HK-2 (cell line): ENCODE data around the gene ARHGEF12.
"Not testable (repeated sequence)": the region's sequence is repeated elsewhere in the genome, so short reads cannot be mapped to it uniquely, and the experiment has no call there.

Source experiments
- DNase-seq: peaks from one replicate; pipeline ENCODE4 v3.0.0-alpha.2; 2018; ENCODE audit not compliant: unreplicated experiment

Gene ARHGEF12

DNA sequence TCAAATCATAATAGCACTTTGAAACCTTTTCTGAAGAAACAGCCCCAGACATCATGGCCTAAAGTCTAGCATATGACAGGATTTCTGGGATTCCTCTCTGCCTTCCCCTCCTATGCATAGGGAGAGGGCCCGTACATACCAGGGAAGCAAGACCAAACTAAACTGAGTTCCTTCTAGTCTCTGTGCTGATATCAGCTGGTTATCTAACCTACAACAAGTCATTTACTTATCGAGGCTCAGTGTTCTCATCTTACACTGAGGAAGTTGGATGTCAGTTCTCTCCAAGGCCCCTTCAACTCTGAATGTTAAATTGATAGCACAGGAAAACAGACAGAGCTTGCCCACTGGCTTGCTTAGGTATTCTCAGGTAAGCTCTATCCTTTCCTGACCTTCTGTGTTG, 158.4 kb downstream of the ARHGEF12 start:
- DNase-seq, result no peak

DNA sequence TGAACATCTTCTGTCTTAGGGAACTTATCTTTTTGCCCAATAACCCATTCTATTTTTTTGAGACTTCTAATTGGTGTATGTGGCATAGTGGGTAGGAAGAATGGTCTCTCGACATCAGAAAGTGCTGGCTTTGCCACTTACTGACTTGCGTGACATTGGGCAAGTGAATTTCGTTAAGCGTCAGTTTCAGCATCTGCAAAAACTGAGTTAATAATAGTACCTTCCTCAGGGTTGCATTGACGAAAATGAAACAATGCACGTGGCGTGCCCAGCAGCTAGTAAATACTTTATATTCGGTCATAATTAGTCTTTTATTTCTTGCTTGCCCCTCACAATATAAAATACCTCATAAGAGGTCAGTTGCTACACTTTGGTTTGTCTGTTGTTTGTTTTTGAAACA, 162.9 kb downstream of the ARHGEF12 start:
- DNase-seq, result no peak

DNA sequence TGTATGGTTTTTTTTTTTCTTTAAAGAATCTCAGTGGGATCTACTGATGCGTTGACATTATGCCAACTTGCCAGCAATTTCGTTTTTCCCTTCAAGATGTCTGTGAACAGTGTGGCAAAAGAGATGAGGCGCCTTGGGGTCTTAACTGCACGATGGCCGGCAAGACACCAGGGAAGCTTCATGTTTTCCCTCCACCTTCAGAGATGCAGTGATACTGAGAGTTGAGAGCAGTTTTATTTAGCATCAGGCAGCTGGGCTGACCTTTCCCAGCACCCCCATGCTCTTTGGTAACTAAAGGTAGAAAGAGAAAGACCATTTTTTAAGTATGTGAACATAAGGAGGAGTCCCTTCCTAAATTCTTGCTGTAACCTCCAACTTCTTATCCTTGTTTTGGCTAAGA, 163.6 kb downstream of the ARHGEF12 start:
- no peak for DNase-seq

DNA sequence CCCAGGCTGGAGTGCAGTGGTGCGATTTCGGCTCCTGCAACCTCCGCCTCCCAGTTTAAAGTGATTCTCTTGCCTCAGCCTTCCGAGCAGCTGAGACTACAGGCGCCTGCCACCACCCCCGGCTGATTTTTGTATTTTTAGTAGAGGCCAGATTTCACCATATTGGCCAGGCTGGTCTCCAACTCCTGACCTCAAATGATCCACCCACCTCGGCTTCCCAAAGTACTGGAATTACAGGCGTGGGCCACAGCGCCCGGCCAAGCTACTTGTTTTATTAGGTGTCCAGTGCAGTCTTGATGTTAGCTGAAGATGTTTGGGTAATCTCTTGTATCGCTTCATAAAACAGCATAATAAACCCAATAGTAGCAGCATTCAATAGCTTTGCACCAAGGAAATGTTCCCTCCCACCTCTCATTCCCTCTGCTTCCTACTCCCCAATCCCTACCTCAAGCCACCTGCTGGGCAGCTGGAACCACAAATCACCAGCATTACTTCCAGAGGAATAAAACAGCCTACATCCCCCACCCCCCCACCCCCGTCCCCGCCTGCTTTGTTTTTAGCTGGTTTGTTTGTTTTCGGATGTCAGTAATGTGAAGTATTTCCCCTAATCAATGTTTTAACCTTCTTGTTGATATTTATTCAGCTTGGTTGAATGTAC, 164.3 kb downstream of the ARHGEF12 start:
- DNase-seq, result no peak

DNA sequence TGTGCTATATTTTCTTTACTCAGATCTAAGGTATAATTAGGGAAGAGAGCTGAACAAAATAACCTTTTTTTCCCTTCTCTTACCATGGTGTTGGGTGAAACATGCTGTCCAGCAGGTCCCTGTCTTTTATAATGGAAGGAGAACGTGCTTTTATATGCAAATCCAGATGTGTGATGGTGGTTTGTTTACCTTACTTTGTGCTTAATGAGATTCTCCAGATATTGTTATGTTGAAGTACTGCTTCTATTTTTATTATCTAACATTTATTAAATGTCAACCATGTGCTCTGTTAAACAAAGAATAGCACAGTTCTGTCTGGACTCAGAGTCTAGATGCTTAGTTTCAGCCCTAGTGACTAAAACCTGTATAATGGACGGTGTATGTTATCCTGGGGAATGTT, 165.2 kb downstream of the ARHGEF12 start:
- no peak for DNase-seq

DNA sequence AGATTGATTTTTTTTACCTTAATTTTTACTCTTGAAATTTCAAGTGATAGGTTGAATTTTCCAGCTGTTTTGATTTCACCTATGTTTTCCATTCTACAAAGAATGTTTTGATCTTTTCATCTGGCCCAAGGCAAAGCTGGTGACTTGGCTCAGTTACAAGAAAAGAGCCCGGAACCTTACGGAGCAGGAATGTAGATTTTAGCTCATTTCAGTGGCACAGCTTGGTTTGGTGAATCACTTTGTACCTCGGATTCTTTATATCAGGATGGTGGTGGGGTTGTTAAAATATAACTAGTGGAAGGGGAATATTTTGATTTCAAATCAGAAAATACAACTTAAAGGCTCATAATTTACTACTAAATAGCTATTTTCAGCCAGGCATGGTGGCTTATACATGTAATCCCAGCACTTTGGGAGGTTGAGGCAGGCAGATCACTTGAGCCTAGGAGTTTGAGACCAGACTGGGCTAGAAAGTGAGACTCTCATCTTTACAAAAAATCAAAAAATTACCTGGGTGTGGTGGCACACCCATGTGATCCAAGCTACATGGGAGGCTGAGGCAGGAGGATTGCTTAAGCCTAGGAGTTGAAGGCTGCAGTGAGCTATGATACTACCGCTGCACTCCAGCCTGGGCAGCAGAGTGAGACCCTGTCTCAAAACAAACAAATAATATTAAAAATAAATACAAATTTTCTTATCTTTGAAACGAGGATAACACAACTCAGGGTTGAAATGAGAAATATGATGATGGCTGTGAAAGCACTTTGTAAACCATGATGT, 166.0 kb downstream of the ARHGEF12 start:
- DNase-seq, result no peak

DNA sequence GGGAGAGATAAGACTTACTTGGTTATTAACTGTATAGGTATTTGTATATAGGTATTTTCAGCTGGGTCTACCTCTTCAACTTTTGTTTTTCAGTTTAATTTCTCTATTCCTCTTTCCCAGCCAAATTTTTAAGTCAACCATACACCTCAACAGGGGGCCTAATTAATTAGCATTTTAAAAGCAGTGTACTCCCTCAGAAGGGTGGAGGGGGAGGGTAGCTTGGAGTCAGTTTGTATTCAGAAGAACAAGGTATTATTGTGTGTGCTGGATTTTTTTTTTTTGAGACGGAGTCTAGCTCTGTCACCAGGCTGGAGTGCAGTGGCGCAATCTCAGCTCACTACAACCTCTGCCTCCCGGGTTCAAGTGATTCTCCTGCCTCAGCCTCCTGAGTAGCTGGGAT, 167.3 kb downstream of the ARHGEF12 start:
- not testable (repeated sequence) for DNase-seq

DNA sequence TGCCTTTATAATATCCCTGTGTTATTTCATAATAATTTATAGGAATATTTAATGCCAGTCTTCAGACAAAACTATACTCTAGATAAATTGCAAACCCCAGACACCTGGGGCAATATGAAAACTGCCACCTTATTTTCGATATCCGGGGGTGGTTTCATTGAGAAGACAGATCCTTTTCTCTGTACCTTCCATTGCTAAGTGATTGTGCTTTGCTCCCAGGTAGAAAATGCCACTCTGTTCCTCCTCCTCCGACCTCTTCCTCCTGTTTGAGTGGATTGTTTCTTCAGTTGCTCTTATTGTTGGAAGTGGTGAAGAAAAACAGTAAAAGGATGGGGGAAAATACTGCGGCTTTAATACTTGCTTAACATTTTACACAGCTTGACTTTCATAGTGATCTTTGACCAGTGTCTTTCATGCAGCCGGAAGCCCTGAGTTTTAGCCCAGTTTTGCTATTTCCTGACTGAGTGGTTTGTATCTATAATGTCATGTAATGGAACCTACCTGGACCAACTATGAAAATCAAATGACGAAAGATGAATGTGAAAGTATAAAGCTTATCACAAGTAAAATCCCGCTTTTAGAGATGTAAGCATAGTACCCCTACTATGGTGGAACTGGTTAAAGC, 169.7 kb downstream of the ARHGEF12 start:
- DNase-seq, result no peak

DNA sequence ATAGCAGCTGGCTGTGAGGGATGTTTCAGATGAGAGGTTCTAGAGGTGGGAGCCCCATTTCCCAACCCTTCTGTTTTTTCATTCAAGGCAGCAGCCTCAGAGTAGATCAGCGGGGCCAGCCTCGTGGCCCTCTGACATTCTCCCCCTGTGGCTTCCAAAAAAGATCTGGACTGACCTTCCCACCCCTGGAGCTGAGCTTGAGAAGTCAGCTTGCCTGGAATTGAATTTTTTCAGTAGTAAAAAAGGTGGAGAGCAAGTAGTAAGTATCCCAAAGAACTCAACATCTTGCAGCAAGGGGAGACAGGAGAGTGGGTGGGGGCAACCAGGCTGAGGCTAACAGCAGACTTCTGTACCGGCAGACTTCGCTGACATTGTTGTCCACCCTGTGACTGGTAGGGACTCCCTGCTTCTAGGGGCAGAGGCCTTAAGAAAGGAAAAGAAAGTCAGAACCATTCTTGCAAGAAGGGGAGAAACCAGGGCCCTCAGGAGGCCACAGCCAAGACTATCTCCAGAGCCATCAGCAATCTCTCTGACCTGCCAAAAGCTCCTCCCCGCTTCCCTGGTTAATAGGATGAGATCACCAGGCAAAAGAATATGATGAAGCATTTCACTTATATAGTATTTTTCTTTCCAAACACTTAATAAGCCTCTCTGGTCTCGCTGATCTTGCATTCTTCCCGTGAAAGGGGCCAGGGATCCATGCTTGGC, 173.3 kb downstream of the ARHGEF12 start:
- no peak for DNase-seq

DNA sequence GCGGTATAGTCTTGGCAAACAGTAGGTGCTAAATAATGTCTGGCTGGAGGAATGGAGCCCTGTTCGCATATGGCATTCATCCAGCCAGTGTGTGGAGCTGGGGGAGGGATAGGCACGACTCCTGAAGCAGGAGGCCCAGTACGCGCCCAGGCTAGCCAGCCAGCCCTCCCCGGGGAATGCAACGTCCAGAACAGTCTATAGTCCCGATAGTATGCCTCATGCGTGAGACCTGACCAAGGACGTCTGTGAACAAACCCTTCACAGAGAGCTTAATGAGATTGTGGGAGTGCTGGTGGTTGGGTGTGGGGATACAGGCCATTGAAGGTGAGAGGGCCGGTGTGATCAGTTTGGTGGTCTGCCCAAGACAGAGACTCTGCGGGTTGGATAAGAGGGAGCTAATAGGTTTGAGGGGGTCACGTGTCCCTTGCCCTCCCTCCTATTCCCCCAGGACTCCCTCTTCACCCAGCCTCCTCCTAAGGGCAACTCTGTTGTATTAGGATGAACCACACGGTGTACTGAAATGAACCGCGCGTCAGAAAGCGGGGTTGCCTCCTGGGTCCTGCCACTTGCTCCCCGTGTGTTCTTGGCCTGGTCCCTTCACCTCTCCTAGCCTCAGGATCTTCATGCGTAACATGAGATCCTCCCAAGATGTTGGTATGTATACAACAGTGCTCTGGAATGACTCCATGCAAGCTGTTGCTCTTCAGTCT, 174.3 kb downstream of the ARHGEF12 start:
- no peak for DNase-seq

DNA sequence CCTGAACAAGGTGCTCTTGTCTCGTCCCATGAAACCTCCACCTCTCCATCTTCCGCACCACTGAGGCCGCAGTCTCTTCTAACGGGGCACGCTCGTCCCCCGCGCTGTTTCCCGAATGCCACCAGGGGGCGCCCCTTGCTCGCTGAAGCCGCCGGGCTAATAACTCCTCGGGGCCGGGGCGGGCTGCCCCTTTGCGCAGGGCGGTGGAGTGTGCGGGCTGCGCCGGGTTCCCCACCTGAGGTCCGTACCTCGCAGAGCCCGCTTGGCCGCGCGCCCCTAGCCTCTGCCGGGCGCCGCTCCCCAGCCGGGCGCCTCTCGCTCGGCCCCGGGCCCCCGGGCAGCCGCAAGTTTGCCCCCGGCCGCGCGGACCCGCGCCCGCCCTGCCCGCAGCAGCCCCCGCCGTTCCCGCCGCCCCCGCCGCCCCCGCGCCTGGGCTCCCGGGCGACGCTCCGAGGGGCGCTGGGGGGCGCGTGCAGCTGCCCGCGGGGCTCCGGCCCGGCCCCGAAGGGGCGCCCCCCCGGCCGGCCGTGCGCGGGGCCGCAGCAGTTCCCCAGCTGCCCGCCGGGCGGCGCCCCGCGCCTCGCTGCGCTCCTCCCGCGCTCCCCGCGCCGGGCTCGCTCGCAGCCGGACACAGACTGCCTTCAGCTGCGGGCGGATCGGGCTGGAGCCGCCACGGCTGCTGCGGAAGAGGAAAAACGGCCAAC, 175.1 kb downstream of the ARHGEF12 start, which contains the start of gene GRIK4:
Gene GRIK4, plus strand, starts transcription at position 633 of the 704 bp plus-strand sequence. CDS start 148,571 bp downstream, outside the sequence.
- peak; percentile 77 for DNase-seq

DNA sequence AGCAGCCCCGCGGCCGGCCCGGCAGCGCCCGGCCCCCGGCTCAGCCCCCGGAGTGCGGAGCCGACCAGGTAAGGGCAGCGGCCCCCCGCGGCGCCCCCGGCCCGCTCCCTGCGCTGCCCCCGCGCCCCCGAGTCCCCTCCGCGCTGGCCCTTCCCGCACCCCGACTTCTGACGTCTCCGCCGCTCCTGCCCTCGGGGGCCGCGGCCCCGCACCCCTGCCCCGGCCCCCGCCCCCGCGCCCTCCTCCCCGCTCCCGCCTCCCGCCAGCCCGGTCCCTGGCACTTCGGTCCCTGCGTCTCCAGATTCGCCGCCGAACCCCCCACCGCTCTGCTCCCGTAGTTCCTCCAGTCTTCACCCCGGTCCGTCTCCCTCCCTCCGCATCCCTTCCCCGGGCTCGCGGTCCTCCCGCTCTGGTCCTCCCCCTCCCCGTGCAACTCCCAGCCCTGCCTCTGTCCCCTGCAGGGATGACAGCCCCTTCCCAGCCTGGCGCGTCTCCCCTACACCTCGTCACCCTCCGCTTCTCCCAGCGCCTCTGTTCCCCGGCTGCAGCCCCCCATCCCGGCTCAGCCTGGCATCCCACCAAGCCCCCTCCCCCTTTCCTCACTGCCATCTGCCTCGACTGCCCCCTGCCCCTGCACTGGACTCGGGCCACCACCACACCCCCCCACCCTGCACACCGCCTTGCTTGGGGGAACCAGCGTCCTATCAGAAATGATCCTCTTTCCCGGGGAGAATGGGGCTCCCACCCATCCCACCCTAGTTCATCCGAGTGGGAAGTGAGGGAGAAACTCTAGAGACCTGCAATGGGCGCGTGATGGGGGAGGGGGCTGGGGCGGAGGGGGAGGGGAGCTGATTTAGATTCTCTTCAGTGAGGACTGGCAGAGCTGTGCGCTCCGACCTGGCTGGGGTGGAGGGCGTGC, 175.9 kb downstream of the ARHGEF12 start:
- no peak for DNase-seq

DNA sequence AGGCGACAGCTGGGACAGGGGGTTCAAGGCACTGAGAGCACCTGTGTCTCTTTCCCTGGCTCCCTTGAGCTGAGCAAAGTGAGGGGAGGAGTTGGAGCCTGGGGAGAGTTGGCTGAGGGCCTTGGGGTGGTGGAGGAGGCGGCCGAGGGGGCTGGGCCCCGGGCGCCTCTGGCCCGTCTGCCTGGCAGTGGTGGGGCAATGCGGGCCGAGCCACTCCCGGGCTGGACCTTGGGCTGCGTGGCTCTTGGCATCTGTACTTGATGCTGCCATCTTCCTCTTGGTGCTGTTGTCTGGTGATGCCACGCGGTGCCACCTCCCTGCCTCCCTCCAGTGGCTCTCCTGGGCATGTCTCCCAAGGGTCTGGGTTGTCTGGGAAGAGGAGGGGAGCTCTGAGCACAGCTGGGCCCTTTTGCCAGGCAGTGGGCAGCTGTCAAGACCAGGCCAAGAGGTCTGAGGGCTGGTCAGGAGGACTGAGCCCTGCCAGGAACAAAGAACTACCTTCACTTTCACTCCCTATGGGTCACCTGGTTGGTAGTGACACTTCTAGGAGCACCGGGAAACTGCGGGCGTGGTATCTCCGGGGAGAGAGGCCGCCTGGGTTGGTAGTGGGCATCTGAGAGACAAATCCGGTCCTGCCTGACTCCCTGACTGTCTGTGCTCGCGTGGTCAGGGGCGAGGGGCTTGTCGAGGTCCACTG, 176.7 kb downstream of the ARHGEF12 start:
- no peak for DNase-seq

DNA sequence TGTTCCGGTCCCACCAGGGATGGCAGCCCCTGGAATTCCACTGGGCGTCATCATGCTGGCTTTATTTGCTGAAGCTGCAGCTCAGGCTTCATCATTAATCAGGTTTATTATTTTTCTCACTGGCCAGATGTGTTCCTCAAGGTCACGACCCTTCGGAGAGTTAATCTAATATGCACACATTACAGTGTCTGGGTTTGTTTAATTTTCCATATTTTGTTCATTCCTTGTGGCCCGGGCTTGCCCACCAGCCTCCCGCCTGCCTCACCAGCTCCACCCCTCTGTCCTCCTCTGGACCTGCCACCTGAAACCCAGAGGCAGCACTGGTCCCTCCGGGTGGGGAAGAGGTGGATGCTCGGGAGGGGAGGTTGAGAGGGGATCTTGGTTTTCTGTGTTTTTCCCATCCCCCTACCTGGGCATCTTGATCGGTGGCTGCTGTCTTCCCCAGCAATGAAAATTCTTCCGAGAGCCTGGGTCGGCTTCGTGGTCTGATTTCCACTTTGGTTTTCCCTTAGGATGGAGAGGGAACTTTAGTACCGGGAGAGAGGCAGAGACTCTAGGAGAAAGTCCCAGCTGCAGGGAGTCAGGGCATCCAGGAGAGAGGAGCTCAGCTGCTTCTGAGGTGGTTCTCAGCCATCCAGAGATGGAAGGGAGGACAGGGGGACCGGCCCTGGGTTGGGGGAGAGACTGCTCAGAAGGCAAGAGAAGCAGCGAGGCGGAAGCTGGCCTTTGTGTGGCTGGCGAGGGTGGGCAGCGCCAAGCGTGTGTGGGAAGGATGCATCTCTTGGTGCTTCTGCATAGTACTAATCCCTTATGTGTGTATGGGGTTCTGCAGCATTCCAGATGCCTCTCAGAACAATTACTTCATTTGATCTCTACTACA, 177.5 kb downstream of the ARHGEF12 start:
- DNase-seq, result no peak

DNA sequence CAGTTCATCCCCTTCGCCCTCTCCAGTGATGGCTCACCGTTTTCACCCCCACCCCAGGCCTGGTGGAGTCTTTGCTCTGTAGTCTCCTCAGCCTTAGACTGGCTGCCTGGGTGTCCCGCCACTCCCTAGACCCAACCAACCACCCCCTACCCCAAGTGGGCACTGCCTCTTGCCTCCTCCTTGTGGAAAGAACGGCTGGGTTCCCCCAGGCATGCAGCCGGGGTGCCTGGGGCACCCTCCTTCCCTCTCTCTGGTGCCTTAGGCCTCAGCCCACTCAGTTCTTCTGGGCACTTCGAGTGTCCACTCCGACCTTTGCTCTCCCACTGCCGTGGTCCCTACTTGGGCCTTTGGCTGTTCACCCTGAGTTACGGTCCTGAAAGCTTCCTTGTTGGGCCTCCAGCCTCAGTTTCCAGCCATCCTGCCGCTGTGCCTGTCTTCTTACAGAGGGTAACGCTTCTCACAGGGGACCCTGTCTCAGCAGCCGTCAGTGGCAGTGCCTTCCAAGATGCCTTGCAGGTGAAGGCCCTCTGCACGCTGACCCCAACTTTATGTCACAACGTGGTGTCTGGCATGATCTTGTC, 178.4 kb downstream of the ARHGEF12 start:
- no peak for DNase-seq

DNA sequence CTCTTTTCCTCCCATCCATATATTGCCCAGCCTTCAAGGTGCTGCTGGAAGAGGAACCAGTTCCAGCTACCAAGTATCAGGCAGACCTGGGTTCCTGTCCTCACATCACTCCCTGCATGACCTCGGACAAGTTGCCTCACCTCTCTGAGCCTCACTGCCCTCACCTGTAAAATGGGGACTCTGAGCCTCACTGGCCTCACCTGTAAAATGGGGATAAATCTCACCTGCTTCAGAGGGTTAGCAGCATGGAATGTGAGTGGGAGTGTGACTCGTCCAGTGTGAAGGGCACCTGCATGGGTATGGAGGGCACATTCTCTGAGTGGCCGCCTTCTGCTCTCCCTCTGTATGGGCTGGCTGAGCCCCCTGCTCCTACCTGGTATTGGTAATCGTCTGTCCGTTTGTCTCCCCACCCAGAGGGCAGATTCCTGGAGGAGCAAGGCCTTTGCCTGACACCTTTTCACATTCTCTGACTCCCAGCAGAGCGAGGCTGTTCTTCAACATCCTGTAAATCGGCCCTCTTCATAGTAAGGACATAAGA, 179.0 kb downstream of the ARHGEF12 start:
- no peak for DNase-seq
